ENCODE measurements around the gene TRAPPC1.
A peak's percentile ranks its signal among the peaks of the same experiment; 100 is the strongest.

- TF ChIP-seq CTCF (IDR thresholded peaks at IDR 0.05) (peak in 1 of 4 experiments; percentile 30), POLR2A (IDR thresholded peaks at IDR 0.05) (peak; percentile 66 to 77)
These were observed 15.9 kb downstream of the TRAPPC1 start, which contains the start of gene RNF227 for GRCh38 chr17:7915611-7916384.
